Heart right ventricle (tissue), 16 donors: Measurements from ENCODE around the gene CAST. TPM values are rescaled to one million over a fixed set of nuclear protein-coding genes. Genes with fewer than 3 reads are reported as not detected.

Experiments
- ATAC-seq, 8 donors: fragments of 200-7000 bp; cut with Tn5 transposase; one replicate each; pipeline ENCODE4 v1.9.1; 2020; ENCODE audit warnings: mild to moderate bottlenecking in 8 of 8, moderate library complexity in 8 of 8, moderate number of reproducible peaks in 1 of 8
- DNase-seq, 2 donors: peaks; one replicate each; pipeline ENCODE4 v3.0.0-alpha.2; 2020
- H3K27ac ChIP-seq, 10 donors: fragments of 200-600 bp; sonication (generic) in 2 of 10; one replicate each; pipeline versions ENCODE4 v1.5.0 to v1.8.0; 2020 to 2022; ENCODE audit warnings: mild to moderate bottlenecking in 3 of 10
- H3K27me3 ChIP-seq, 7 donors: fragments of 200-600 bp; one replicate each; pipeline ENCODE4 v1.8.0; 2021 to 2022; ENCODE audit warnings: mild to moderate bottlenecking in 2 of 7
- H3K36me3 ChIP-seq, 9 donors: fragments of 200-600 bp; sonication (generic) in 1 of 9; one replicate each; pipeline versions ENCODE4 v1.5.0 to v1.8.0; 2020 to 2022; ENCODE audit warnings: mild to moderate bottlenecking in 2 of 9
- H3K4me1 ChIP-seq, 9 donors: fragments of 200-600 bp; sonication (generic) in 1 of 9; one replicate each; pipeline versions ENCODE4 v1.5.0 to v1.8.0; 2020 to 2022; ENCODE audit warnings: mild to moderate bottlenecking in 4 of 9
- H3K4me3 ChIP-seq, 10 donors: fragments of 200-600 bp; sonication (generic) in 2 of 10; one replicate each; pipeline versions ENCODE4 v1.5.0 to v1.8.0; 2020 to 2022; ENCODE audit warnings: mild to moderate bottlenecking in 7 of 10, moderate library complexity in 2 of 10
- H3K9me3 ChIP-seq, 11 donors: fragments of 200-600 bp in 10 of 11; sonication (generic) in 2 of 11; one replicate each; pipeline versions ENCODE4 v1.5.0 to v1.8.0; 2013 to 2022; ENCODE audit warnings: mild to moderate bottlenecking in 2 of 11, control low read depth in 1 of 11, moderate library complexity in 1 of 11
- WGBS, 2 donors: extraction: QIAGEN DNeasy Blood & Tissue Kit; methylation state at CpG; one replicate each; pipeline ENCODE4 v1.1.7; 2013; ENCODE audit warnings: inconsistent platforms in 1 of 2; 5-methylcytosine and 5-hydroxymethylcytosine counted together
- intact Hi-C, 10 donors: fragments of 100-400 bp; cut with DNase I; formaldehyde crosslinking; loops; one replicate each; pipeline versions ENCODE4 v1.11.1 to v1.14.2; 2022
- polyA plus RNA-seq, 2 donors: library from polyadenylated mRNA; stranded (reverse); fragments of 200-250 nt; gene quantifications; one replicate each; pipeline ENCODE4 v1.2.3, GENCODE V29; 2013
- total RNA-seq, 10 donors: library from RNA; stranded (reverse); fragmentation: NEBNext Ultra II Directional in 3 of 10; extraction: Animal tissue kit (Norgen Biotek cat#: 25700) in 3 of 10; gene quantifications; one replicate each; pipeline versions ENCODE4 v1.2.1 to v1.2.4, GENCODE V29; 2021 to 2023
- TF ChIP-seq, protein P1 (sequence below), 9 donors: fragments of 200-600 bp; sonication (generic) in 2 of 9; IDR thresholded peaks; one replicate each; pipeline versions ENCODE4 v1.5.0 to v1.8.0; 2021 to 2022; ENCODE audit warnings: antibody characterized with exemption in 9 of 9, mild to moderate bottlenecking in 5 of 9, moderate library complexity in 1 of 9
- donor health status: Arrhythmogenic right ventricular cardiomyopathy.
- donor health status: ischemic (EF 13 %, LVEDD 7.1; RV severe dilation, severe dysfunction).
- donor health status: healthy with polysubstance abuse.
- donor health status: DM: no; HTN: yes; CAD: no.
- donor health status: DM: no; HTN: no; CAD: no.
- donor health status: ischemic (EF 25% LVEDD 6.9; RV normal size, moderate dysfunction).
- donor health status: ischemic (EF 25% LVEDD 5.7; RV mildly dilated, moderate dysfunction).
- donor health status: healthy.
- donor health status: DM: yes; HTN: yes; CAD: no.
- donor health status: Ischemic cardiomyopathy.
- donor health status: ischemic (EF 35%, LVEDD 5.7; RV mildly dilated, moderate dysfunction).
- donor health status: nonischemic (EF 11% LVEDD 7.7; RV severe dilation, severe dysfunction).
- donor health status: DM: yes; HTN: yes; CAD: no.
- donor health status: PGD.
- donor health status: ischemic (EF 29% LVEDD 5.4; RV normal size, mild dysfunction).
- donor health status: nonischemic (EF 23%, LVEDD 6.1; RV moderate dilation, normal function).

CAST gene
- total and polyA plus RNA-seq, 12 donors = 174 to 783 (median 488) TPM

- peaks cover 5 to 98% (median 80%) of the 10 kb centered on the region in 9 donors for H3K4me1 ChIP-seq
- H3K9me3 ChIP-seq = no peaks in the 10 kb centered on the region
- no peak overlapping the region for H3K4me3 ChIP-seq
- DNase-seq (no peak), ATAC-seq (no peak)
- H3K27me3 ChIP-seq = no peaks in the 10 kb centered on the region
- TF ChIP-seq, protein P1, sequence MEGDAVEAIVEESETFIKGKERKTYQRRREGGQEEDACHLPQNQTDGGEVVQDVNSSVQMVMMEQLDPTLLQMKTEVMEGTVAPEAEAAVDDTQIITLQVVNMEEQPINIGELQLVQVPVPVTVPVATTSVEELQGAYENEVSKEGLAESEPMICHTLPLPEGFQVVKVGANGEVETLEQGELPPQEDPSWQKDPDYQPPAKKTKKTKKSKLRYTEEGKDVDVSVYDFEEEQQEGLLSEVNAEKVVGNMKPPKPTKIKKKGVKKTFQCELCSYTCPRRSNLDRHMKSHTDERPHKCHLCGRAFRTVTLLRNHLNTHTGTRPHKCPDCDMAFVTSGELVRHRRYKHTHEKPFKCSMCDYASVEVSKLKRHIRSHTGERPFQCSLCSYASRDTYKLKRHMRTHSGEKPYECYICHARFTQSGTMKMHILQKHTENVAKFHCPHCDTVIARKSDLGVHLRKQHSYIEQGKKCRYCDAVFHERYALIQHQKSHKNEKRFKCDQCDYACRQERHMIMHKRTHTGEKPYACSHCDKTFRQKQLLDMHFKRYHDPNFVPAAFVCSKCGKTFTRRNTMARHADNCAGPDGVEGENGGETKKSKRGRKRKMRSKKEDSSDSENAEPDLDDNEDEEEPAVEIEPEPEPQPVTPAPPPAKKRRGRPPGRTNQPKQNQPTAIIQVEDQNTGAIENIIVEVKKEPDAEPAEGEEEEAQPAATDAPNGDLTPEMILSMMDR (IDR thresholded peaks at IDR 0.05) = no peak
- peaks cover 0 to 6% (median 0%) of the 10 kb centered on the region in 9 donors for H3K36me3 ChIP-seq
- H3K27ac ChIP-seq = peak overlapping the region in 7 of 10 donors; percentile 25 to 71 (median 54)
- intact Hi-C loops = loop anchor here in 1 of 10 donors (10.0 kb wide), 1 partner anchor 103 kb away; no protein-coding TSS in a partner anchor
- WGBS, 2 donors = 98 to 100% methylated on average over 1 of the region's 1 CpG
Observed at GRCh38 chr5:96717874-96718273, 55.7 kb downstream of the CAST start.

DNA sequence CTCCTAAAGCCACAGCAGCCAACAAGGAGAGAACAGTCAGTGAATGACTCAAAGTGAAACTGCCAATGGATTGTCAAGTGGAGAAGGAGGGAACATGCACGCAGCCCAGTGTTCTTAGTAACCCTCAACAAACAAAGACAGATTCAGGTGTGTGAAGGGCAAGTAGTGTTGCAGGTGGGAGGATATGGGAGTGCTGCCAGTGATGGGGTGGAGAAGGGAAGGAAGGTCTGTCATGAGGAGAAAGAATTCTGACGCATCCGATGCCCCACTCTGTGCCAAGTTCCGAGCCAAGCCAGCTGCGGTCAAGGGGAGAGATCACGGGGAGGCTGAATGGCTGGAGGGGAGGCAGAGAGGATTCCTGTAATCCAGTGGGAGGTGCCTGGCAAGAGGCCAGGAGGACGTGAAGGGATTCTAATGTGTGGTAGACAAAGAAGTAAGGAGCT lies 56.5 kb downstream of the CAST start:
- TF ChIP-seq, protein P1 (IDR thresholded peaks at IDR 0.05) = no peak
- H3K27me3 ChIP-seq = no peaks in the 10 kb centered on the region
- no peaks in the 10 kb centered on the region for H3K9me3 ChIP-seq
- peaks cover 5 to 98% (median 80%) of the 10 kb centered on the region in 9 donors for H3K4me1 ChIP-seq
- peak; percentile 52 to 57 for DNase-seq
- H3K27ac ChIP-seq = peak overlapping the region; percentile 25 to 71 (median 57)
- peaks cover 0 to 14% (median 0%) of the 10 kb centered on the region in 9 donors for H3K36me3 ChIP-seq
- H3K4me3 ChIP-seq = no peak overlapping the region
- ATAC-seq = peak; percentile 20 to 79 (median 54)
- intact Hi-C loops = loop anchor here in 1 of 10 donors (10.0 kb wide), 1 partner anchor 104 kb away; no protein-coding TSS in a partner anchor
- 28 to 36% methylated on average over 7 of the region's 7 CpGs for WGBS, 2 donors

DNA sequence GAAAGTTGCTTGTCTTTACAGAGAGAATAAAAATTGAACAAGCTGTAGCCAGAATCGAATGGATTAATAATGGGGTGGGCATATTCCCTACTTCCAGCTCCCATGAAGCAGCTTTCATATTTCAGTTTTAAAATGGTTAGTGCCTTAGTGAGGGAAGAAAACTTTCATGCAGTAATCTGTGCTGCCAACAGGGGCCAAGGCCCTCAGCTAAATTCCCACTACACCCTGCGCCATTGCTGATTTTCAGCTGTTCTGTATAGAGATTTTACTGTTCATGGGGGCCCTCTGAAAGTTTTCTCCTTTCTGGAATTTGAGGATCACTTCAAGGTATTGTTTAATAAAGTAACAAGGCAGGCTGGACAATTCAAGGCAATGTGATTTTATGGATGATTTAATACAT lies 58.2 kb downstream of the CAST start:
- no peaks in the 10 kb centered on the region for H3K9me3 ChIP-seq
- no peaks in the 10 kb centered on the region for H3K27me3 ChIP-seq
- TF ChIP-seq, protein P1 (IDR thresholded peaks at IDR 0.05) = no peak
- H3K27ac ChIP-seq = peak overlapping the region in 3 of 10 donors; percentile 5 to 59 (median 56)
- H3K4me1 ChIP-seq = peaks cover 5 to 98% (median 68%) of the 10 kb centered on the region in 9 donors
- intact Hi-C loops = no loop called here
- 93 to 95% methylated on average over 2 of the region's 2 CpGs for WGBS, 2 donors
- no peak overlapping the region for H3K4me3 ChIP-seq
- H3K36me3 ChIP-seq = peaks cover 0 to 32% (median 6%) of the 10 kb centered on the region in 9 donors
- no peak for ATAC-seq
- no peak for DNase-seq

GRCh38 chr5:96721351-96721977 lies 59.3 kb downstream of the CAST start:
- peaks cover 4 to 98% (median 66%) of the 10 kb centered on the region in 9 donors for H3K4me1 ChIP-seq
- no peaks in the 10 kb centered on the region for H3K9me3 ChIP-seq
- TF ChIP-seq, protein P1 (IDR thresholded peaks at IDR 0.05) = no peak
- no peaks in the 10 kb centered on the region for H3K27me3 ChIP-seq
- no peak for DNase-seq
- peak overlapping the region in 7 of 10 donors; percentile 5 to 59 (median 48) for H3K27ac ChIP-seq
- peak in 6 of 8 donors; percentile 34 to 73 (median 54) for ATAC-seq
- intact Hi-C loops = no loop called here
- no peak overlapping the region for H3K4me3 ChIP-seq
- H3K36me3 ChIP-seq = peaks cover 0 to 42% (median 7%) of the 10 kb centered on the region in 9 donors
